Endometrial microvascular endothelial cells (primary cell): ENCODE measurements around the gene GALNT18. TPM values are rescaled to one million over a fixed set of nuclear protein-coding genes. Genes with fewer than 3 reads are reported as not detected.

Experiments
- in situ Hi-C: cut with HindIII; loops from 2 replicates; pipeline ENCODE4 v1.10.0; 2017; ENCODE audit warnings: low sequenced_read_pairs, low pct_unique_long_range_greater_than_20kb; ENCODE audit errors: inconsistent ontology term
- total RNA-seq: library from RNA; depleted of rRNA; stranded (reverse); fragments of >200 nt; gene quantifications from one replicate; pipeline ENCODE4 v1.2.3, GENCODE V29; 2015; ENCODE audit errors: inconsistent ontology term

Gene GALNT18
- total RNA-seq, 1 donor from 2014 or later = 39.8 TPM

DNA sequence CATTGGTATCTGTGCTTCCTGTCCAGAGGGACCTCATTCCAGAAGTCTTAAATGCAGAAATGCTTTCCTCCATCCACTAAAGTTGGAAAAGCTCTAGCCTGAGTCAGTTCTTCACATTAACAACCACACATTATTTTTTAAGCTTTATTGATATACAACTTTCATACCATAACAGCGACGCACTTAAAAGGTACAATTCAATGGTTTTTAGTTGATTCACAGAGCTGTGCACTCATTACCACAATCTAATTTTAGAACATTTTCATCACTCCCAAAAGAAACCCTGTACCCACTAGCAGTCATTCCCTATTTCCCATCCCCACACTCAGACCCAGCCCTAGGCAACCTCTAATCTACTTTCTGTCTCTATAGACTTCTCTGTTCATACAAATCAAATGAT, 27.6 kb downstream of the GALNT18 start:
- in situ Hi-C loops = no loop called here

GRCh38 chr11:11592146-11592684, 29.6 kb downstream of the GALNT18 start:
- in situ Hi-C loops = no loop called here

DNA sequence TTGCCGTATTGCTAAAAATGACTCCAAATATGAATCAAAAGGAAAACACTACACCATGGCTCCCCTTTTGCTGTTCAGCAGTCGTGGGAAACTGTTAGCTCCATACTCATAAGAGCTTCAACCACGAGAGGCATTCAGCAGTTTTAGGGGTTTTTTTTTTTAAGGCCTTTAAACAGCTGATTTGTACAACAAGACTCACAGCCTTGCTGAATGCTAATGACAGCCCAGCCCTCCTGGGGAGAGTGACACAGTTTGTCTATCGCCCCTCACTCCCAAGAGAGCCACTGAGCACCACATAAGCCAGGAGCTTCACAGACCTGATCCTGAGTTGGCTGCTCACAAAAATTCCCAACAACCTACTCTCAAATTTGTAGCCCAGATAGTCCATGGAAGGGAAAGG, 32.4 kb downstream of the GALNT18 start:
- in situ Hi-C loops = no loop called here

GRCh38 chr11:11588891-11589290, 32.9 kb downstream of the GALNT18 start:
- in situ Hi-C loops = no loop called here

GRCh38 chr11:11588243-11588642, 33.6 kb downstream of the GALNT18 start:
- in situ Hi-C loops = no loop called here

GRCh38 chr11:11587122-11587521, 34.7 kb downstream of the GALNT18 start:
- in situ Hi-C loops = no loop called here

GRCh38 chr11:11586465-11586864, 35.3 kb downstream of the GALNT18 start:
- in situ Hi-C loops = no loop called here

DNA sequence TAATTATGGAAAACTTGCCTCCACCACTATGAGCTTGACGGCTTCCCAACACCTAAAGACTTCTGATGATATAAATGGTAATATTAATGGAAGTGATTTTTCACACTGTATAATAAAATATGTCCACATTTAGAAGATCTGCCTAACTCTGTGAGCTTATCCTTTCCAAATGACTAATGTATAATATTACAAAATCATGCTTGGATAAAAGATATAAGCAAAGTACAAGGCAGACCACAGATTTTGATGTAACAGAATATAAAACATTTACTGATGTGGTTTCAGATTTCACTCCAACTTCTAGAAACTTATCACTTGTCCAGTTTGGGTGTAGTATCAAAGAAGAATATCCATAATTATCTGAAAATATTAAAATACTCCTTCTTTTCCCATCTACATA, 36.9 kb downstream of the GALNT18 start:
- in situ Hi-C loops = no loop called here

GRCh38 chr11:11584530-11584810, 37.3 kb downstream of the GALNT18 start:
- in situ Hi-C loops = no loop called here

GRCh38 chr11:11583801-11584529, 37.8 kb downstream of the GALNT18 start:
- in situ Hi-C loops = no loop called here

- in situ Hi-C loops = no loop called here
Observed at GRCh38 chr11:11582011-11582701, 39.6 kb downstream of the GALNT18 start.

- in situ Hi-C loops = no loop called here
Observed at GRCh38 chr11:11581481-11581880, 40.3 kb downstream of the GALNT18 start.

- in situ Hi-C loops = no loop called here
Observed at GRCh38 chr11:11580841-11581411, 40.9 kb downstream of the GALNT18 start.

GRCh38 chr11:11580012-11580411, 41.8 kb downstream of the GALNT18 start:
- in situ Hi-C loops = no loop called here

DNA sequence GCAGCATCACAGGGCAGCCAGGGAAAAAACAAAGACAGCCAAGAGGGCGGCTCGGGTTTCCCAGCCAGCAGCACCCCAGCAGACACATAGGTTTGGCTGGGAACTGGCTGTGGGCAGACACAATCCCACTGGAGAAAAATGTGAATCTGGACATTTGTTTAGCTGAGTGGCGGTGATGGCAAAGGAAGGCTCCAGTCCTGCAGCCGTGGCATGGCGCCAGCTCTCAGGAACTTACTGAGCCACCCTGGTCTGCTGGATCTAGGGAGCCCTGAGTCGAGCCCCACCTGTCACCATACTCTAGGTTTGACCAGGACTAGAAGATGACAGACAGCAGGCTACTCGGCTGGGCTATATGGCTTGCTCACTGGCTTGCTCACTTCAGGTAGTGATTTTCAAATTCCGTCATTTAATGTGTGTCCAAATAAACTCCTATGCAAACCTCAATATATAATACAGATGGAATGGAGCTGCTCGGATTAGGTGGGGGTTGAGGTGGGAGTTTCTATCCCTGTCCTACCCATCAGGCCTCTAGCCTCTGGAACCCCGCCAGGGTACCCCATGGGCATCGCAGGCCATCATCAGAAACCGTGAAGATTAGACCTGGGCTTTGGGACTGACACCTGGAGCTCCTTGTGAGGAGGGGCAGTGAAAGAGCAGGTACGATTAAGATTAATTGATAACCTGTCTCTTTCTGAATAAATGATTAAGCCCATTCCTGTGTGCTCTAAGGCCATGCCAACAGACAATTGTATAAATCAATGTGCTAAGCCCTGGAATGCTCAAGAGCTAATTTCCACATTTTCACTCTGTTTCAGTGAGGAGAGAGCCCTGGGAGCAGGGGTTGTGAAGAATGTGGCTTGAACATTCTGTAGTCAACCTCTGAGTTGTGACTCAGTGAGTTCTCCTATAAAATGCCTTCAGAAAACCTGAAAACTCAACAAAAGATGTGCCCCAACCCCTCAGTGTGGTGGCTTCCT, 42.5 kb downstream of the GALNT18 start:
- in situ Hi-C loops = no loop called here

DNA sequence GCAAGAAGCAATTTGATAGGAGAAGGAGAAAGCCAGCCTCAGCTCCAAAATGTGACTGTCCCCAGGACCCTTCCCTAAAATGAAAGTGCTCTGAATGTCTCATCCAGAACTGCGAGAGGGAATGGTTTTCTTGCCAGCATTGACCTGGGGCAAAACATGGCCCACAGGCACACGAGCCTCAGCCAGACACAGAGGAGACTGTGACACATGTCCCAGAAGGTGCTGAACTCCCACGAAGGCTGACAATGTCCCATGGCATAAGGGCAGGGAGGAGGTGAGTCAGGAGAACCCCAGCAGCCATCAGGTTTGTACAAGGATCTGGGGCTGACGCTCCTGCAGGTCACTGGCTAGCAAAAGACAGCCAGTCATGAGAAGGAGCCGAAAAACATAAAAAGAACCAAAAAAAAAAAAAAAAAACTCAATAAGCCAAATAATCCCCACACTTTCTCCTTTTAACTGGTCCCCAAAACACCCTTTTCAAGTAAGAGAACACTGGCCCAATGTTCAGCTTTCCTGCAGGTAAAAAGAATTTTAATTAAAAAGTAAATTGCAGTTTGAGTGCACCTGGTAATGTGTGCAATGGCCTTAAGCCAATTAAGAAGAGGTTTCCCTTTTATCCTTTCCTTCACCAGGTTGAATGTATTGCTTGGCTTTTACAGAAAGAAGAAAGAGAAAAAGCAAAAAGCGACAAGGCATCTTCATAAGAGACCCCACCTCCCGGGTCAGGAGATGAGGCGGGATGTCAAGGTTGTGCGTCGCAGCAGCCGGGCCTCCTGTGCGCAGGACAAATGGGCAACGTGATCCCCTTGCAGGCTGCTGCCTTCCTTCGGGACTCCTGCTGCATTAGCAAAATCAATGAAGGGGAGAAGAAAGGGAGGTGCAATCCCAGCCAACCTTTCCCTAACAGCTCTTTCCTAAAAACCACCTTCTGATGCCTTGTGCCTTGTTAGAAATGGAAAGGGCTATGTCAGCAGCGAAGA, 43.6 kb downstream of the GALNT18 start:
- in situ Hi-C loops = no loop called here

- in situ Hi-C loops = no loop called here
Observed at GRCh38 chr11:11577251-11577855, 44.5 kb downstream of the GALNT18 start.
